GM19351 (cell line): ENCODE measurements around the gene DAGLB.
"Not testable (repeated sequence)": the region's sequence is repeated elsewhere in the genome, so short reads cannot be mapped to it uniquely, and the experiment has no call there.

Source experiments
- ATAC-seq: cut with Tn5 transposase; IDR thresholded peaks from one replicate; pipeline ENCODE4 v1.9.1; 2021; ENCODE audit warnings: mild to moderate bottlenecking, moderate library complexity; ENCODE audit not compliant: unreplicated experiment

DAGLB gene

GRCh38 chr7:6378556-6378955 lies 69.2 kb downstream of the DAGLB start:
- not testable (repeated sequence) for ATAC-seq

DNA sequence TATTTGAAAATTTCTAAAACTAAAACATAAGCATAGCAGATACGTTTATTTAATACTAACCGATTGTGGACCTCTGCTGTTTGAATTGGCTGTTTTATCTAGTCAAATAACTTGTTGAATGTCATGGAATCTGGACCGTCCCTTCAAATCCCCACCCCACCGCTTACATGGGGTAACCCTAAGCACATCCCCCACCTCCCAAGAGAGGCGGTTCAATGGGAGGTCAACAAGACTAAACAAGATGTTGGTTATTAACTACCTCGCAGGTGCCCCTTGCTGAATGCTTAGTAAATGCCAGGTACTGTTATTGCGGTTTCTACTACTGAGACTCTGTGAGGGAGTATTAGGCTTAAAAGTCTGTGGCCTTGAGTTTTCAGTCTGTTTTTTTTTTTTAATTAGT lies 70.9 kb downstream of the DAGLB start:
- no peak for ATAC-seq

- ATAC-seq, result no peak
Measured at GRCh38 chr7:6375348-6376101, 72.2 kb downstream of the DAGLB start.

DNA sequence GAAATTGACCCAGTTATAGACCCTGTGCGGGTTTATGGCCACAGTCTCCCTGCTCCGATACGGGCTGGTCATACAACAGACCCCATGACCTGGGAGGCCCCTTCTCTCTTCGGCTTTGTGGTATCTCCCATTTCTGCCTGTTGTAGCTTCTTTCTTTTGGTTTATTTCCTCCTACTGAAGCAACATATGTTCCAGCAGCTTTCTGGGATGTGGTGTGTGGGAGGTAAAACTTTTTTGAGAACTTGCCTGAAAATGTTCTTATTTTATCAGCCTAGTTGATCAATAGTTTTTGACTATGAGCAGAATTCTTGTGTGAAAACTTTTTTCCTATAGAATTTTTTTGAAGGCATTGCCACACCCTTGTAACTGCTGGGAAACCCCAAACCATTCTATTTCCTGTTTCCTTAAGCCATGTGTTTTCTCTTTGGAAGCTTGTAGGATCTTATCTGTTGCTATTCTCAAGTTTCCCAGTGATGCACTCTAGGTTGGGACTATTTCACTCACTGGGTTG lies 80.0 kb downstream of the DAGLB start:
- ATAC-seq, result no peak

GRCh38 chr7:6365451-6365850 lies 82.3 kb downstream of the DAGLB start:
- ATAC-seq, result no peak

GRCh38 chr7:6360841-6361240 lies 86.9 kb downstream of the DAGLB start:
- no peak for ATAC-seq

DNA sequence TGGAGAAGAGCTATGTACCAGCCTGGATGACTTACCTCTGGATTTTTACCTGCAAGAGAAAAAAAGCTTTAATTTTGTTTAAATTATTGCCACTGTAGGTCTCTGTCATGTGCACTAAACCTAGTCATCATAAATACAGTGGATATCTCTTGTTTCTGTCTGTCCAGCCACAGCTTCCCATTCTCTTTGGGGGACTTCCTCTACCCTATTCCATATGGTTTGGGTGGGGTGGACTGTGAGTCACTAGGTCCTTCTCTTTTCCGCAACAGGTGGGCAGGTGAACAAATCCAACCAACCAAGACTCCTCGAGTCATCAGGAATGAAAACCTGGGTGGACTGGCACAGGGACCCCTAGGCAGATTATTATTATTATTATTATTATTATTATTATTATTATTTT lies 88.0 kb downstream of the DAGLB start:
- no peak for ATAC-seq
